ENCODE data around the gene PLCL2. TPM values are rescaled to one million over a fixed set of nuclear protein-coding genes. Genes with fewer than 3 reads are reported as not detected.

PLCL2 gene
- total RNA-seq, 1 experiment from 2014 or later: 32.1 TPM

GRCh38 chr3:16975083-16975482 is 90.3 kb downstream of the PLCL2 start:
- no peak overlapping the region for H3K9ac ChIP-seq (ENCODE audit: extremely low read depth, insufficient read length, low read length)
- H2BK120ac ChIP-seq (ENCODE audit: low read depth, low read length, poor library complexity, severe bottlenecking): no peak overlapping the region
- H3K36me3 Mint-ChIP-seq (ENCODE audit: insufficient read depth in 1 of 3, low read depth in 3 of 3): peaks cover 0 to 5% (median 2%) of the 10 kb centered on the region in 3 experiments; a peak in 2 of 7 replicates
- H3K27me3 Mint-ChIP-seq (ENCODE audit: low read depth): no peaks in the 10 kb centered on the region; the same call in 1 of the 2 replicates
- no peak overlapping the region for H3K27ac Mint-ChIP-seq
- H3K79me1 ChIP-seq (ENCODE audit: insufficient read depth, low read depth, low read length, poor library complexity, severe bottlenecking): no peaks in the 10 kb centered on the region
- no peak overlapping the region for H4K5ac ChIP-seq (ENCODE audit: insufficient read length, low read depth, low read length)
- H3K9me3 ChIP-seq (ENCODE audit: control insufficient read depth, low read depth, low read length): no peaks in the 10 kb centered on the region
- no peak overlapping the region for H2BK20ac ChIP-seq (ENCODE audit: low read depth, low read length, poor library complexity, severe bottlenecking)
- no peak overlapping the region for H3T11ph ChIP-seq (ENCODE audit: low read length)
- H2AFZ ChIP-seq (ENCODE audit: low read length): no peak overlapping the region
- H3K9me3 Mint-ChIP-seq: peaks cover 0 to under 1% of the 10 kb centered on the region in 2 experiments; a peak in 2 of 5 replicates
- DNase-seq: no peak
- H3K14ac ChIP-seq (ENCODE audit: insufficient read depth, low read length): no peak overlapping the region
- no peak overlapping the region for H2BK15ac ChIP-seq (ENCODE audit: low read depth, low read length)
- no peak overlapping the region for H3K4me3 Mint-ChIP-seq
- H4K8ac ChIP-seq (replicated peaks; ENCODE audit: insufficient read length, low read depth, low read length): no peak overlapping the region
- no peak for TF ChIP-seq CTCF (conservative IDR thresholded peaks at IDR 0.05)
- no peak overlapping the region for H3K4ac ChIP-seq (ENCODE audit: low read depth, low read length)
- no peak overlapping the region for H3K56ac ChIP-seq (ENCODE audit: insufficient read length, low read depth, low read length)
- no peak overlapping the region for H3K4me2 ChIP-seq (ENCODE audit: insufficient read depth, insufficient read length, low read length)
- no peak overlapping the region for H3K23ac ChIP-seq (ENCODE audit: insufficient read length, low read depth, low read length)
- no peak overlapping the region for H2BK5ac ChIP-seq (ENCODE audit: insufficient read length, low read length)
- H4K20me1 ChIP-seq (ENCODE audit: control insufficient read depth, insufficient read depth, insufficient read length): no peaks in the 10 kb centered on the region
- no peaks in the 10 kb centered on the region for H3K4me1 Mint-ChIP-seq
- no CpG with 5 or more reads among the region's 3 CpGs for WGBS (ENCODE audit: extremely low coverage, insufficient read length, low lambda C conversion rate)
- H3K4me1 ChIP-seq (ENCODE audit: insufficient read depth, low read length): no peaks in the 10 kb centered on the region
- no peak overlapping the region for H2AK5ac ChIP-seq (ENCODE audit: insufficient read length, low read length)
- H3K27me3 ChIP-seq (ENCODE audit: insufficient read depth, low read length): no peaks in the 10 kb centered on the region
- H3K27ac ChIP-seq (ENCODE audit: insufficient read length, low read depth, low read length): no peak overlapping the region
- H3K23me2 ChIP-seq (ENCODE audit: insufficient read length, low read depth, low read length, poor library complexity, severe bottlenecking): no peaks in the 10 kb centered on the region
- H3K79me2 ChIP-seq (ENCODE audit: insufficient read depth, low read length): no peaks in the 10 kb centered on the region
- no peak overlapping the region for H4K91ac ChIP-seq (ENCODE audit: insufficient read length, low read depth, low read length)
- no peak overlapping the region for H3K18ac ChIP-seq (ENCODE audit: insufficient read length, low read depth, low read length)
- no peak overlapping the region for H2BK12ac ChIP-seq (ENCODE audit: insufficient read length, low read depth, low read length)
